Measurements from ENCODE around the gene UNKL.

DNA sequence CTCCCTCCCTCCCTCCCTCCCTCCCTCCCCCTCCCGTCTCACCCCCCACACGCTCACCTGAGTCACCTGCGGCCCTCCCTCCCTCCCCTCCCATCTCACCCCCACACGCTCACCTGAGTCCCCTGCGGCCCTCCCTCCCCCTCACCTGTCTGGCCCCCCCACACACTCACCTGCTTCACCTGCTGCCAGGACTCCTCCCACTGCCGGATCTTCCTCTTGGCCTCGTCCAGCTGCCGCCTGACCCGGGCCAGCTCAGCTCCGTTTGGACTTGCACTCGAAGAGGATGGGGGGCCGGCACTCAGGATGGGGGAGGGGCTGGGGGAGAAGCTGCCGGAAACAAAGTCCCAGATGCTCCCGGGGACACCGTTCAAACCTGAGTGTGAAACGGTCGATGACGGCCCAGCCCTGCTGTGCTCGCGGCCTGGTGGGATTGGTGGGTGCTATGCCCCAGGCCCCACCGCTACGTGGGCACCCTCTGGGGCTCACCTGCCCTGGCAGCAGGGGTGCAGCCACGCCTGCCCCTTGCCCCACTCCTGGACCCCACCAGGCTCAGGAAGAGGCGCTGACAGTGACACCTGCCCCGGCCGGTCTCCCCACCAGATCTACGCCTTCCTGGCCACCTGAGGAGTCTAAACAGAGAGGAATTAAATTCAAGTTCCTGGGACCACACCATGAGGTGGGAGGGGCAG lies 46.9 kb downstream of the UNKL start:
- TF ChIP-seq, protein P1, sequence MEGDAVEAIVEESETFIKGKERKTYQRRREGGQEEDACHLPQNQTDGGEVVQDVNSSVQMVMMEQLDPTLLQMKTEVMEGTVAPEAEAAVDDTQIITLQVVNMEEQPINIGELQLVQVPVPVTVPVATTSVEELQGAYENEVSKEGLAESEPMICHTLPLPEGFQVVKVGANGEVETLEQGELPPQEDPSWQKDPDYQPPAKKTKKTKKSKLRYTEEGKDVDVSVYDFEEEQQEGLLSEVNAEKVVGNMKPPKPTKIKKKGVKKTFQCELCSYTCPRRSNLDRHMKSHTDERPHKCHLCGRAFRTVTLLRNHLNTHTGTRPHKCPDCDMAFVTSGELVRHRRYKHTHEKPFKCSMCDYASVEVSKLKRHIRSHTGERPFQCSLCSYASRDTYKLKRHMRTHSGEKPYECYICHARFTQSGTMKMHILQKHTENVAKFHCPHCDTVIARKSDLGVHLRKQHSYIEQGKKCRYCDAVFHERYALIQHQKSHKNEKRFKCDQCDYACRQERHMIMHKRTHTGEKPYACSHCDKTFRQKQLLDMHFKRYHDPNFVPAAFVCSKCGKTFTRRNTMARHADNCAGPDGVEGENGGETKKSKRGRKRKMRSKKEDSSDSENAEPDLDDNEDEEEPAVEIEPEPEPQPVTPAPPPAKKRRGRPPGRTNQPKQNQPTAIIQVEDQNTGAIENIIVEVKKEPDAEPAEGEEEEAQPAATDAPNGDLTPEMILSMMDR (IDR thresholded peaks at IDR 0.05 in 8 of 11, conservative IDR thresholded peaks at IDR 0.05 in 3 of 11) = no peak
- TF ChIP-seq POLR2A (IDR thresholded peaks at IDR 0.05) = no peak
